SK-N-SH (cell line): ENCODE results near the gene MPZL1. TPM values are rescaled to one million over a fixed set of nuclear protein-coding genes. Genes with fewer than 3 reads are reported as not detected.

Experiments used
- CTCF ChIA-PET: fragments of 300-600, 350-600 bp; formaldehyde crosslinking; extraction: SDS; loops from one replicate; lab custom pipeline; 2021; lab: Yijun Ruan, JAX
- POLR2A ChIA-PET: fragments of 350-600 bp; sonication (Branson Sonifier 250); formaldehyde crosslinking; extraction: SDS; loops from one replicate; lab custom pipeline; 2020; ENCODE audit warnings: antibody characterized with exemption, inconsistent platforms; lab: Yijun Ruan, JAX
- DNase-seq: peaks from one replicate; pipeline ENCODE4 v3.0.0; 2012
- H2AFZ ChIP-seq: fragments of 200-600 bp; sonication (generic); 2 replicates; pipeline ENCODE4 v1.8.1; 2016; ENCODE audit warnings: antibody characterized with exemption, mild to moderate bottlenecking, low read depth
- H3F3A ChIP-seq: fragments of 200-600 bp; sonication (generic); replicated peaks from 2 replicates; pipeline ENCODE3; 2016; ENCODE audit warnings: antibody characterized with exemption, mild to moderate bottlenecking; ENCODE audit not compliant: insufficient read depth
- H3K27ac ChIP-seq, 2 experiments: fragments of 200-500 bp in 1 of 2; fragments of 200-600 bp in 1 of 2; sonication (Bioruptor generic) in 1 of 2; sonication (generic), shearing (Covaris generic) in 1 of 2; 2 replicates each; pipeline versions ENCODE4 v1.5.1 to v1.6.1; 2014 to 2016; ENCODE audit warnings: low read depth in 2 of 2, inconsistent platforms in 1 of 2, low read length in 1 of 2, mild to moderate bottlenecking in 1 of 2, mixed read lengths in 1 of 2
- H3K27me3 ChIP-seq: fragments of 200-600 bp; sonication (generic), shearing (Covaris generic); 2 replicates; pipeline ENCODE4 v1.6.1; 2016; ENCODE audit warnings: mixed run types; ENCODE audit not compliant: insufficient read depth
- H3K36me3 ChIP-seq, 2 experiments: fragments of 200-500 bp in 1 of 2; fragments of 200-600 bp in 1 of 2; sonication (Bioruptor generic) in 1 of 2; sonication (generic) in 1 of 2; replicated peaks in 1 of 2; 2 replicates each; pipeline versions ENCODE3 to v1.5.1; 2014 to 2016; ENCODE audit warnings: low read length in 1 of 2, mild to moderate bottlenecking in 1 of 2; ENCODE audit not compliant: insufficient read depth in 2 of 2, control insufficient read depth in 1 of 2
- H3K4me1 ChIP-seq, 2 experiments: fragments of 200-500 bp in 1 of 2; fragments of 200-600 bp in 1 of 2; sonication (Bioruptor generic) in 1 of 2; sonication (generic), shearing (Covaris generic) in 1 of 2; 2 replicates each; pipeline versions ENCODE4 v1.5.1 to v1.6.1; 2014 to 2016; ENCODE audit warnings: low read depth in 1 of 2, low read length in 1 of 2, mixed run types in 1 of 2; ENCODE audit not compliant: insufficient read depth in 2 of 2, control insufficient read depth in 1 of 2
- H3K4me2 ChIP-seq: fragments of 200-600 bp; sonication (generic), shearing (Covaris generic); 2 replicates; pipeline ENCODE4 v1.6.1; 2017; ENCODE audit warnings: mixed run types
- H3K4me3 ChIP-seq, 2 experiments: fragments of 200-500 bp in 1 of 2; fragments of 200-600 bp in 1 of 2; sonication (Bioruptor generic) in 1 of 2; sonication (generic), shearing (Covaris generic) in 1 of 2; 2 replicates each; pipeline versions ENCODE4 v1.5.1 to v1.8.1; 2014 to 2016; ENCODE audit warnings: low read depth in 2 of 2, inconsistent platforms in 1 of 2, low read length in 1 of 2, mild to moderate bottlenecking in 1 of 2, mixed read lengths in 1 of 2, moderate library complexity in 1 of 2
- H3K79me2 ChIP-seq: fragments of 200-600 bp; sonication (generic); 2 replicates; pipeline ENCODE4 v1.8.1; 2017; ENCODE audit warnings: mild to moderate bottlenecking; ENCODE audit not compliant: insufficient read depth
- H3K9ac ChIP-seq: fragments of 200-600 bp; sonication (generic); 2 replicates; pipeline ENCODE4 v1.6.1; 2017; ENCODE audit warnings: mixed run types
- H3K9me2 ChIP-seq: fragments of 200-600 bp; sonication (generic); 2 replicates; pipeline ENCODE4 v1.6.1; 2017; ENCODE audit warnings: mixed run types
- H3K9me3 ChIP-seq: fragments of 200-600 bp; sonication (generic); 2 replicates; pipeline ENCODE4 v1.6.1; 2017; ENCODE audit warnings: mixed run types, mild to moderate bottlenecking, moderate library complexity
- H4K20me1 ChIP-seq: fragments of 200-600 bp; sonication (generic); 2 replicates; pipeline ENCODE4 v1.6.1; 2017; ENCODE audit warnings: mild to moderate bottlenecking, mixed run types; ENCODE audit not compliant: insufficient read depth
- ELF1 ChIP-seq: IDR thresholded peaks from 2 replicates; pipeline ENCODE4 v1.4.0; 2012
- EP300 ChIP-seq, 2 experiments: IDR thresholded peaks; 2 replicates each; pipeline versions ENCODE4 v1.4.0 to v1.6.1; 2012; ENCODE audit warnings: borderline replicate concordance in 1 of 2, low read depth in 1 of 2, low read length in 1 of 2
- FOSL2 ChIP-seq: IDR thresholded peaks from 2 replicates; pipeline ENCODE4 v1.4.0; 2012; ENCODE audit warnings: low read depth, mild to moderate bottlenecking, moderate library complexity, borderline replicate concordance
- GABPA ChIP-seq: IDR thresholded peaks from 2 replicates; pipeline ENCODE4 v1.4.0; 2012; ENCODE audit warnings: low read depth, mild to moderate bottlenecking
- GATA2 ChIP-seq: sonication (generic); formaldehyde crosslinking; IDR thresholded peaks from 2 replicates; pipeline ENCODE4 v1.5.0; 2020; ENCODE audit warnings: mild to moderate bottlenecking, missing genetic modification reagents
- MAX ChIP-seq: IDR thresholded peaks from 2 replicates; pipeline ENCODE4 v1.4.0; 2012; ENCODE audit warnings: low read depth
- MEF2A ChIP-seq: IDR thresholded peaks from 2 replicates; pipeline ENCODE4 v1.4.0; 2012; ENCODE audit warnings: low read depth, borderline replicate concordance
- NFIC ChIP-seq: IDR thresholded peaks from 2 replicates; pipeline ENCODE4 v1.4.0; 2012; ENCODE audit warnings: borderline replicate concordance
- NRF1 ChIP-seq: IDR thresholded peaks from 2 replicates; pipeline ENCODE4 v1.6.1; 2012; ENCODE audit warnings: low read depth, mild to moderate bottlenecking, low read length
- PBX3 ChIP-seq: IDR thresholded peaks from 2 replicates; pipeline ENCODE4; 2012
- RCOR1 ChIP-seq: fragments of 150-350 bp; IDR thresholded peaks from 2 replicates; pipeline ENCODE4 v1.6.1; 2017; ENCODE audit warnings: antibody characterized with exemption, low read length
- RFX5 ChIP-seq: IDR thresholded peaks from 2 replicates; pipeline ENCODE4 v1.6.1; 2012; ENCODE audit warnings: mild to moderate bottlenecking, improper control_type of control experiment, low read length
- SMC3 ChIP-seq: IDR thresholded peaks from 2 replicates; pipeline ENCODE4 v1.6.1; 2012; ENCODE audit warnings: low read depth, low read length, improper control_type of control experiment
- TCF12 ChIP-seq: IDR thresholded peaks from 2 replicates; pipeline ENCODE4 v1.4.0; 2012
- TEAD4 ChIP-seq: IDR thresholded peaks from 2 replicates; pipeline ENCODE4 v1.4.0; 2012; ENCODE audit warnings: mild to moderate bottlenecking, borderline replicate concordance; ENCODE audit not compliant: insufficient read depth
- YY1 ChIP-seq: IDR thresholded peaks from 2 replicates; pipeline ENCODE4 v1.4.0; 2012; ENCODE audit warnings: low read depth, mild to moderate bottlenecking
- WGBS: methylation state at CpG from one replicate; pipeline ENCODE4 v1.1.6; 2017; ENCODE audit warnings: low lambda C conversion rate; 5-methylcytosine and 5-hydroxymethylcytosine counted together
- polyA plus RNA-seq, 3 experiments: library from polyadenylated mRNA; depleted of rRNA; stranded (reverse); fragments of >200 nt; gene quantifications; 2 replicates each; pipeline ENCODE4 v1.2.3, GENCODE V29; 2012

The MPZL1 gene
- polyA plus RNA-seq, 1 of the 3 experiments (the other 2 are of a cell fraction), result 27.3 TPM

DNA sequence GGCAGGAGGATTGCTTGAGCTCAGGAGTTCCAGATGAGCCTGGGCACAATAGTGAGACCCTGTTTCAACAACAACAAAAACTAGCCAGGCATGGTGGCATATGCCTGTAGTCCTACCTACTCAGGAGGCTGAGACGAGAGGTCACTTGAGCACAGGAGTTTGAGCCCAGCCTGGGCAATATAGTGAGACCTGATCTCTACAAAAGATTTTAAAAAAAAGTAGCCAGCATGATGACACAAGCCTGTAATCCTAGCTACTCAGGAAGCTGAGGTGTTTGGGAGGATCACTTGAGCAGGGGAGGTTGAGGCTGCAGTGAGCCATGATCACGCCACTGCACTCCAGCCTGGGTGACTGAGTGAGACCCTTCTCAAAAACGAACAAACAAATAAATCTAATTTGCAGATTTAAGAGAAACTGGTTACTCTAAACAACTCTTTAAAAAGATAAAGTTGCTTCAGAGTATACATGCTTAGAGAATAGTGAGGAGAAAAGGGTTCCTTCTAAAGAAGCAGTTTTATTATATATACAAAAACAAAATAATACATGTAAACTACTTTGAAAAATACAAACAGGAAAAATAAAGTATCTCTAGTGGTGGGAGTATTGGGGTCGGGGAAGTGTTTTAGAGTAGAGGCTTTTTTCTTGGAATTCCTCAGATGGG is 103.8 kb downstream of the MPZL1 start:
- DNase-seq, result no peak
- H3K4me2 ChIP-seq, result no peak overlapping the region
- no peak overlapping the region for H3K27ac ChIP-seq
- no peaks in the 10 kb centered on the region for H3K27me3 ChIP-seq
- 68% methylated on average over 4 of the region's 4 CpGs for WGBS
- H3K4me1 ChIP-seq, result peaks cover 0 to 9% of the 10 kb centered on the region in 2 experiments; a peak in 1 of 4 replicates
- ChIA-PET CTCF (no interaction called here), POLR2A (no interaction called here)
- H2AFZ ChIP-seq, result no peak overlapping the region
- no peaks in the 10 kb centered on the region for H3K36me3 ChIP-seq
- H4K20me1 ChIP-seq, result no peaks in the 10 kb centered on the region
- peaks cover 6% of the 10 kb centered on the region; the same call in 1 of the 2 replicates for H3K79me2 ChIP-seq
- H3K9me3 ChIP-seq, result no peaks in the 10 kb centered on the region
- no peak overlapping the region for H3K4me3 ChIP-seq
- H3F3A ChIP-seq, result peaks cover 14% of the 10 kb centered on the region
- H3K9ac ChIP-seq, result no peak overlapping the region
- H3K9me2 ChIP-seq, result no peaks in the 10 kb centered on the region
- TF ChIP-seq GATA2 (CRISPR knock-in tag) (no peak), EP300 (IDR thresholded peaks at IDR 0.05; ENCODE audit: borderline replicate concordance in 1 of 2, low read depth in 1 of 2, low read length in 1 of 2) (no peak), RFX5 (no peak), PBX3 (no peak), ELF1 (no peak), SMC3 (no peak), MAX (no peak), TEAD4 (no peak)

DNA sequence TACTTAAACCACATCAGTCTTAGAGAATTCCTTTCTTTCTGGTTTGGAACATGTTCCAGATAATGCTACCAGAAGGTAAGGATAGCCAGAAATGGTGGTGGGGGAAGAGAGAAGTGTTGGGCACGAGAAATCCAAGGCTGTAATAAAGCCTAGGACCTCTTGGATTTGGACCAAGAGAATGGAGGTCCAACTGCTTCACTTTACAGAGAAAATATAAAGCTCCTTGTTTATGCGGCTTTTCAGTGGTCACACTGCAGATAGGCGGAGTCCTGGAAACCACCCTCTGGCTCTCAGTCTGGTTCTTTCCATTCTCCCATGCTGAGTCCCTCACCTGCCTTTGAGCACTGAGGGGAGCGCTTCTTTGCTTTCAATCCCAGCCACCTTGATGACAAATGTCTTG is 104.3 kb downstream of the MPZL1 start:
- Histone ChIP-seq H3K27ac (no peak overlapping the region), H2AFZ (no peak overlapping the region), H3K9me3 (no peaks in the 10 kb centered on the region), H3K36me3 (no peaks in the 10 kb centered on the region), H3K27me3 (no peaks in the 10 kb centered on the region), H3K9ac (no peak overlapping the region), H3K4me2 (no peak overlapping the region), H4K20me1 (no peaks in the 10 kb centered on the region), H3K4me1 (peaks cover 0 to 6% of the 10 kb centered on the region in 2 experiments; a peak in 1 of 4 replicates), H3K79me2 (peaks cover 3% of the 10 kb centered on the region; the same call in 1 of the 2 replicates), H3K9me2 (no peaks in the 10 kb centered on the region), H3K4me3 (no peak overlapping the region), H3F3A (peaks cover 9% of the 10 kb centered on the region)
- 94% methylated on average over 4 of the region's 4 CpGs for WGBS
- DNase-seq, result no peak
- CTCF ChIA-PET, result interaction anchor here (0.9 kb wide), 1 partner anchor 10 kb away, joined by 4 read pairs; no protein-coding TSS in a partner anchor
- POLR2A ChIA-PET, result no interaction called here
- TF ChIP-seq YY1 (no peak), FOSL2 (no peak), RCOR1 (no peak), MEF2A (no peak), GABPA (no peak), NFIC (no peak), TCF12 (no peak), RFX5 (no peak), NRF1 (no peak)
